H1 (cell line): Measurements from ENCODE around the gene APEH. TPM values are rescaled to one million over a fixed set of nuclear protein-coding genes. Genes with fewer than 3 reads are reported as not detected.

Experiments used
- CTCF ChIA-PET: fragments of 300-600 bp; sonication (Branson Sonifier 250); formaldehyde crosslinking; loops from one replicate; lab custom pipeline; 2021; ENCODE audit not compliant: partially characterized antibody; lab: Charles Lee
- POLR2A ChIA-PET: fragments of 300-600 bp; sonication (Branson Sonifier 250); formaldehyde crosslinking; loops from one replicate; lab custom pipeline; 2021; ENCODE audit warnings: inconsistent platforms; ENCODE audit not compliant: partially characterized antibody; lab: Charles Lee
- DNase-seq, 2 experiments: peaks; one replicate each; pipeline versions ENCODE4 v3.0.0 to v3.0.0-alpha.2; 2010 to 2022; ENCODE audit warnings: low spot score in 2 of 2, low read depth in 1 of 2, mixed read lengths in 1 of 2
- FAIRE-seq: peaks from 2 replicates; lab custom pipeline; 2011; peaks lifted over from hg19 to GRCh38; lab: Jason Lieb, UNC
- H2AFZ ChIP-seq: 2 replicates; pipeline ENCODE4 v1.8.1; 2012; ENCODE audit warnings: low read length, inconsistent platforms
- H2AK5ac ChIP-seq: 2 replicates; pipeline ENCODE4 v1.6.1; 2013; ENCODE audit warnings: low read depth, low read length
- H2BK120ac ChIP-seq: replicated peaks from 2 replicates; pipeline ENCODE3; 2013; ENCODE audit warnings: low read depth, low read length, inconsistent platforms
- H2BK12ac ChIP-seq: 2 replicates; pipeline ENCODE4 v1.6.1; 2013; ENCODE audit warnings: low read depth, low read length
- H2BK15ac ChIP-seq: 2 replicates; pipeline ENCODE4 v1.6.1; 2013; ENCODE audit warnings: low read length
- H2BK20ac ChIP-seq: 2 replicates; pipeline ENCODE4 v1.6.1; 2013; ENCODE audit warnings: low read length
- H2BK5ac ChIP-seq: 2 replicates; pipeline ENCODE4 v1.6.1; 2013; ENCODE audit warnings: low read depth, low read length
- H3K14ac ChIP-seq: 2 replicates; pipeline ENCODE4 v1.6.1; 2013; ENCODE audit warnings: inconsistent platforms; ENCODE audit not compliant: insufficient read length
- H3K18ac ChIP-seq: 2 replicates; pipeline ENCODE4 v1.6.1; 2013; ENCODE audit warnings: low read length; ENCODE audit errors: extremely low read depth
- H3K23ac ChIP-seq: 2 replicates; pipeline ENCODE4 v1.6.1; 2013; ENCODE audit warnings: inconsistent platforms; ENCODE audit not compliant: insufficient read length
- H3K23me2 ChIP-seq: 2 replicates; pipeline ENCODE4 v1.6.1; 2013; ENCODE audit warnings: low read depth, low read length
- H3K27ac ChIP-seq: 2 replicates; pipeline ENCODE4 v1.6.1; 2011; ENCODE audit warnings: low read depth, low read length, inconsistent platforms
- H3K27me3 ChIP-seq, 4 experiments: replicated peaks in 1 of 4; 1 replicate in 1 of 4; 2 replicates in 3 of 4; pipeline versions ENCODE4 v1.6.1 to v1.8.1; 2011 to 2013; ENCODE audit warnings: low read length in 3 of 4, mild to moderate bottlenecking in 3 of 4, inconsistent platforms in 2 of 4, mixed read lengths in 2 of 4, moderate library complexity in 1 of 4; ENCODE audit not compliant: control insufficient read depth in 3 of 4, insufficient read depth in 3 of 4; ENCODE audit errors: extremely low read depth in 1 of 4
- H3K36me3 ChIP-seq, 4 experiments: 2 replicates each; pipeline versions ENCODE4 v1.6.1 to v1.8.1; 2011 to 2013; ENCODE audit warnings: mild to moderate bottlenecking in 4 of 4, low read length in 3 of 4, moderate library complexity in 2 of 4, control low read depth in 1 of 4, inconsistent platforms in 1 of 4; ENCODE audit not compliant: insufficient read depth in 4 of 4, control insufficient read depth in 2 of 4
- H3K4ac ChIP-seq: replicated peaks from 2 replicates; pipeline ENCODE3; 2013; ENCODE audit warnings: low read length, low read depth, mixed read lengths, inconsistent platforms; ENCODE audit not compliant: insufficient read length
- H3K4me1 ChIP-seq, 4 experiments: replicated peaks in 1 of 4; 1 replicate in 1 of 4; 2 replicates in 3 of 4; pipeline versions ENCODE4 v1.6.1 to v1.8.1; 2011 to 2013; ENCODE audit warnings: low read length in 3 of 4, inconsistent platforms in 2 of 4, mixed read lengths in 1 of 4; ENCODE audit not compliant: insufficient read depth in 4 of 4, control insufficient read depth in 3 of 4
- H3K4me2 ChIP-seq, 2 experiments: 2 replicates each; pipeline versions ENCODE4 v1.6.1 to v1.8.1; 2011 to 2013; ENCODE audit warnings: low read depth in 2 of 2, low read length in 2 of 2, control low read depth in 1 of 2, inconsistent platforms in 1 of 2, mild to moderate bottlenecking in 1 of 2; ENCODE audit not compliant: insufficient read depth in 1 of 2
- H3K4me3 ChIP-seq, 4 experiments: fragments of 200-600, 300-600 bp in 1 of 4; sonication (generic), shearing (Covaris generic), sonication (Bioruptor Twin) in 1 of 4; 2 replicates each; pipeline versions ENCODE4 v1.5.1 to v1.8.1; 2011 to 2016; ENCODE audit warnings: low read length in 4 of 4, low read depth in 3 of 4, control low read depth in 2 of 4, inconsistent platforms in 2 of 4, mild to moderate bottlenecking in 2 of 4, mixed read lengths in 1 of 4, moderate library complexity in 1 of 4; ENCODE audit not compliant: insufficient read depth in 2 of 4; ENCODE audit errors: extremely low read depth in 1 of 4
- H3K56ac ChIP-seq: replicated peaks from 2 replicates; pipeline ENCODE3; 2013; ENCODE audit warnings: low read depth, mild to moderate bottlenecking, mixed read lengths, low read length, inconsistent platforms; ENCODE audit not compliant: insufficient read length
- H3K79me1 ChIP-seq: 2 replicates; pipeline ENCODE4 v1.6.1; 2013; ENCODE audit warnings: low read depth, low read length, control low read depth
- H3K79me2 ChIP-seq, 2 experiments: 2 replicates each; pipeline versions ENCODE4 v1.6.1 to v1.8.1; 2012 to 2013; ENCODE audit warnings: low read length in 2 of 2, mild to moderate bottlenecking in 2 of 2, inconsistent platforms in 1 of 2; ENCODE audit not compliant: insufficient read depth in 2 of 2, control insufficient read depth in 1 of 2
- H3K9ac ChIP-seq, 4 experiments: replicated peaks in 1 of 4; 1 replicate in 1 of 4; 2 replicates in 3 of 4; pipeline versions ENCODE4 v1.6.1 to v1.8.1; 2011 to 2013; ENCODE audit warnings: low read depth in 3 of 4, low read length in 3 of 4, control low read depth in 2 of 4, mild to moderate bottlenecking in 2 of 4, moderate library complexity in 2 of 4, inconsistent platforms in 1 of 4; ENCODE audit errors: extremely low read depth in 1 of 4
- H3K9me3 ChIP-seq, 2 experiments: 2 replicates each; pipeline versions ENCODE4 v1.6.1 to v1.8.1; 2012 to 2013; ENCODE audit warnings: mild to moderate bottlenecking in 2 of 2, moderate library complexity in 2 of 2, control low read depth in 1 of 2, inconsistent platforms in 1 of 2, low read depth in 1 of 2, low read length in 1 of 2, mixed read lengths in 1 of 2; ENCODE audit not compliant: insufficient read depth in 2 of 2
- H4K20me1 ChIP-seq, 2 experiments: replicated peaks in 1 of 2; 2 replicates each; pipeline versions ENCODE3 to v1.8.1; 2011 to 2013; ENCODE audit warnings: inconsistent platforms in 2 of 2, low read length in 2 of 2, mild to moderate bottlenecking in 1 of 2; ENCODE audit not compliant: insufficient read depth in 2 of 2, control insufficient read depth in 1 of 2
- H4K5ac ChIP-seq: 2 replicates; pipeline ENCODE4 v1.6.1; 2013; ENCODE audit warnings: low read length, low read depth, mixed read lengths, inconsistent platforms; ENCODE audit not compliant: insufficient read length
- H4K8ac ChIP-seq: 2 replicates; pipeline ENCODE4 v1.8.0; 2013; ENCODE audit warnings: mild to moderate bottlenecking, moderate library complexity, low read length, inconsistent platforms; ENCODE audit not compliant: insufficient read depth; ENCODE audit errors: extremely low read depth
- H4K91ac ChIP-seq: replicated peaks from 2 replicates; pipeline ENCODE3; 2013; ENCODE audit warnings: low read length, mixed read lengths, inconsistent platforms; ENCODE audit not compliant: insufficient read length
- WGBS, 2 experiments: shearing (Covaris generic) in 1 of 2; methylation state at CpG; one replicate each; pipeline versions ENCODE4 v1.1.6 to v1.1.7; 2013 to 2015; ENCODE audit warnings: low lambda C conversion rate in 2 of 2, mixed read lengths in 2 of 2, inconsistent platforms in 1 of 2, low coverage in 1 of 2, missing lambda C conversion rate in 1 of 2; ENCODE audit not compliant: insufficient replicate concordance in 2 of 2, insufficient coverage in 1 of 2, insufficient read length in 1 of 2; ENCODE audit errors: extremely low coverage in 1 of 2, missing lambda C conversion rate in 1 of 2; 5-methylcytosine and 5-hydroxymethylcytosine counted together
- polyA plus RNA-seq, 7 experiments: library from polyadenylated mRNA; depleted of rRNA in 3 of 7; stranded (reverse) in 5 of 7; unstranded in 2 of 7; fragments of >200 nt in 5 of 7; fragments of 200-250 nt in 2 of 7; gene quantifications; 1 replicate in 5 of 7; 2 replicates in 1 of 7; 4 replicates in 1 of 7; pipeline versions ENCODE4 v1.2.1 to v1.2.3, GENCODE V29; 2011 to 2013; ENCODE audit warnings: missing spikeins in 2 of 7, mixed read lengths in 2 of 7
- total RNA-seq: library from RNA; stranded (reverse); fragmentation: NEBNext Ultra II Directional; extraction: Animal tissue kit (Norgen Biotek cat#: 25700); gene quantifications from 2 replicates; pipeline ENCODE4 v1.2.1, GENCODE V29; 2021

Gene APEH
- total and polyA plus RNA-seq, 2 of the 8 experiments (the other 6 are each of a cell fraction or from before 2014, with no cell fraction given): 222 to 260 TPM

- H3K27ac ChIP-seq: no peak overlapping the region
- peak; percentile 94 for FAIRE-seq
- POLR2A ChIA-PET: interaction anchor here (0.6 to 3.0 kb wide), 7 partner anchors 17 to 188 kb away, joined by 3 to 21 read pairs (median 3); no protein-coding TSS in a partner anchor
Observed at GRCh38 chr3:49671291-49672288, 2.6 kb upstream of the APEH start.

More at GRCh38 chr3:49671291-49672288, 2.6 kb upstream of the APEH start:
- peak; percentile 70 to 90 for DNase-seq
- Histone ChIP-seq H2AFZ (no peak overlapping the region), H2BK5ac (no peak overlapping the region), H3K14ac (no peak overlapping the region), H2BK12ac (no peak overlapping the region), H4K20me1 (peaks cover 0 to 5% of the 10 kb centered on the region in 2 experiments), H3K56ac (no peak overlapping the region), H2BK120ac (no peak overlapping the region), H3K9me3 (no peaks in the 10 kb centered on the region), H4K8ac (no peak overlapping the region), H4K5ac (no peak overlapping the region), H3K36me3 (peaks cover 3 to 10% (median 7%) of the 10 kb centered on the region in 4 experiments; a peak in 7 of 8 replicates), H3K18ac (no peak overlapping the region), H3K79me2 (peaks cover 0 to 17% of the 10 kb centered on the region in 2 experiments; a peak in 1 of 4 replicates), H3K9ac (no peak overlapping the region; a peak in 2 of 7 replicates), H4K91ac (no peak overlapping the region), H3K79me1 (peaks cover 8% of the 10 kb centered on the region; the same call in 1 of the 2 replicates), H3K27me3 (no peaks in the 10 kb centered on the region; a peak in 1 of 7 replicates), H2BK20ac (no peak overlapping the region), H3K4ac (no peak overlapping the region), H3K4me3 (no peak overlapping the region), H3K23me2 (peaks cover 13% of the 10 kb centered on the region; the same call in 1 of the 2 replicates), H2AK5ac (no peak overlapping the region), H2BK15ac (no peak overlapping the region), H3K4me1 (peaks cover 0 to 10% (median 6%) of the 10 kb centered on the region in 4 experiments; a peak in 4 of 7 replicates), H3K23ac (no peak overlapping the region), H3K4me2 (no peak overlapping the region)
- 64% methylated on average over 10 of the region's 11 CpGs; no CpG with 5 or more reads in 1 of the 2 experiments for WGBS, 2 experiments
- CTCF ChIA-PET: interaction anchor here (0.6 to 5.4 kb wide), 40 partner anchors 8 to 416 kb away, joined by 3 to 159 read pairs (median 4); partner anchors contain the start of gene BSN
